Fibroblast of villous mesenchyme (primary cell): ENCODE results near the gene ADAMTS5. TPM values are rescaled to one million over a fixed set of nuclear protein-coding genes. Genes with fewer than 3 reads are reported as not detected.
A peak's percentile ranks its signal among the peaks of the same experiment; 100 is the strongest.

Experiments
- DNase-seq: peaks from one replicate; pipeline ENCODE4 v3.0.0-alpha.2; 2010; ENCODE audit warnings: low read depth
- H3K4me3 ChIP-seq: 2 replicates; pipeline ENCODE4 v1.5.1; 2011; ENCODE audit warnings: low read depth, mild to moderate bottlenecking, low read length
- CTCF ChIP-seq: IDR thresholded peaks from 2 replicates; pipeline ENCODE4 v1.5.1; 2012; ENCODE audit warnings: low read depth, mild to moderate bottlenecking, low read length; ENCODE audit not compliant: insufficient read depth
- small RNA-seq: library from RNA; depleted of rRNA; stranded (forward); fragments of <200 nt; gene quantifications from one replicate; pipeline ENCODE3, GENCODE V24; 2012
- total RNA-seq: library from RNA; depleted of rRNA; stranded (reverse); fragments of >200 nt; gene quantifications from 2 replicates; pipeline ENCODE4 v1.2.3, GENCODE V29; 2012

Gene ADAMTS5
- total RNA-seq, 1 donor = 28.5 TPM

GRCh38 chr21:26883768-26884167 is 83.1 kb downstream of the ADAMTS5 start:
- no peak for DNase-seq
- H3K4me3 ChIP-seq = no peak overlapping the region
- no peak for TF ChIP-seq CTCF

GRCh38 chr21:26881504-26882228 is 85.2 kb downstream of the ADAMTS5 start:
- DNase-seq = peak; percentile 50
- H3K4me3 ChIP-seq = no peak overlapping the region
- TF ChIP-seq CTCF = peak; percentile 45

- no peak for DNase-seq
- no peak for TF ChIP-seq CTCF
Measured at GRCh38 chr21:26877018-26877417, 89.9 kb downstream of the ADAMTS5 start.

GRCh38 chr21:26874347-26874746 is 92.5 kb downstream of the ADAMTS5 start:
- no peak overlapping the region for H3K4me3 ChIP-seq
- no peak for TF ChIP-seq CTCF
- DNase-seq = no peak

More at GRCh38 chr21:26877018-26877417, 89.9 kb downstream of the ADAMTS5 start:
- no peak overlapping the region for H3K4me3 ChIP-seq

Small RNA genes within 50 kb of the gene (small RNA-seq; reads per million reads assigned to genes)
- not detected for gene MIR4759

Other genes starting within 250 kb of the ADAMTS5 start
- gene ADAMTS1, start 121.7 kb downstream of the ADAMTS5 start, total RNA-seq = 177 and 589 TPM in 2 replicates